ENCODE data around the gene CLIP2.
"Not testable (repeated sequence)": the region's sequence is repeated elsewhere in the genome, so short reads cannot be mapped to it uniquely, and the experiment has no call there.

CLIP2 gene

DNA sequence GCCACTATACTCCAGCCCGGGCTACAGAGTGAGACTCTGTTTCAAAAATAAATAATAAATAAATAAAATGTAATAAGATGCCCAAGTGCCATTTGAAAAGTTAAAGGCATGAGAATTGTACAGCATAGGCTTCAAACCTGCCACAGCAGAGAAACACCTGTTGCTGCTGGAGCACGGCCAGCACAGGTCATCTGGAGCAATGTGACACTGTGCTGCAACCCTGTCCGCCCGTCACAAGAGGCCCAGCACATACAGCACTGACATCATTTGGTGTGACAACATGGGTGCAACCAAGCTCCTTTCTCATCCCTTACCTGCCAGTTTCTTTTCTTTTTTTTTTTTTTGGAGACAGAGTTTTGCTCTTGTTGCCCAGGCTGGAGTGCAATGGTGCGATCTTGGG lies 36.3 kb upstream of the CLIP2 start:
- DNase-seq (ENCODE audit: extremely low spot score): no peak
- TF ChIP-seq HDGF (IDR thresholded peaks at IDR 0.05; ENCODE audit: borderline replicate concordance) (no peak), SP1 (IDR thresholded peaks at IDR 0.05) (no peak), ARNT (IDR thresholded peaks at IDR 0.05) (no peak), ELF4 (IDR thresholded peaks at IDR 0.05) (no peak), FOXM1 (IDR thresholded peaks at IDR 0.05; ENCODE audit: borderline replicate concordance) (no peak), FOXA1 (IDR thresholded peaks at IDR 0.05) (no peak), SUZ12 (IDR thresholded peaks at IDR 0.05) (no peak), BHLHE40 (IDR thresholded peaks at IDR 0.05; ENCODE audit: borderline replicate concordance) (no peak), CTBP1 (IDR thresholded peaks at IDR 0.05; ENCODE audit: borderline replicate concordance) (no peak), ZNF384 (IDR thresholded peaks at IDR 0.05) (no peak), LEF1 (IDR thresholded peaks at IDR 0.05; ENCODE audit: borderline replicate concordance) (no peak), FOXK2 (IDR thresholded peaks at IDR 0.05) (no peak), NFRKB (IDR thresholded peaks at IDR 0.05) (no peak), L3MBTL2 (conservative IDR thresholded peaks at IDR 0.05) (no peak), TARDBP (IDR thresholded peaks at IDR 0.05) (no peak)
- TF ChIP-seq, protein P1, sequence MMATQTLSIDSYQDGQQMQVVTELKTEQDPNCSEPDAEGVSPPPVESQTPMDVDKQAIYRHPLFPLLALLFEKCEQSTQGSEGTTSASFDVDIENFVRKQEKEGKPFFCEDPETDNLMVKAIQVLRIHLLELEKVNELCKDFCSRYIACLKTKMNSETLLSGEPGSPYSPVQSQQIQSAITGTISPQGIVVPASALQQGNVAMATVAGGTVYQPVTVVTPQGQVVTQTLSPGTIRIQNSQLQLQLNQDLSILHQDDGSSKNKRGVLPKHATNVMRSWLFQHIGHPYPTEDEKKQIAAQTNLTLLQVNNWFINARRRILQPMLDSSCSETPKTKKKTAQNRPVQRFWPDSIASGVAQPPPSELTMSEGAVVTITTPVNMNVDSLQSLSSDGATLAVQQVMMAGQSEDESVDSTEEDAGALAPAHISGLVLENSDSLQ (IDR thresholded peaks at IDR 0.05): no peak
- POLR2A ChIA-PET: no interaction called here
- CTCF ChIA-PET: interaction anchor here (1.3 kb wide), 1 partner anchor 11 kb away, joined by 3 read pairs; no protein-coding TSS in a partner anchor

- POLR2A ChIA-PET: no interaction called here
- DNase-seq (ENCODE audit: extremely low spot score): no peak
- TF ChIP-seq FOXA1 (IDR thresholded peaks at IDR 0.05) (no peak), BHLHE40 (IDR thresholded peaks at IDR 0.05; ENCODE audit: borderline replicate concordance) (no peak), L3MBTL2 (conservative IDR thresholded peaks at IDR 0.05) (no peak), TARDBP (IDR thresholded peaks at IDR 0.05) (no peak), FOXM1 (IDR thresholded peaks at IDR 0.05; ENCODE audit: borderline replicate concordance) (no peak), FOXK2 (IDR thresholded peaks at IDR 0.05) (no peak)
- TF ChIP-seq, protein P1 (IDR thresholded peaks at IDR 0.05): no peak
- CTCF ChIA-PET: interaction anchor here (0.6 to 1.3 kb wide), 3 partner anchors 11 to 47 kb away, joined by 3 to 4 read pairs (median 3); no protein-coding TSS in a partner anchor
These were observed 35.9 kb upstream of the CLIP2 start for GRCh38 chr7:74253331-74253730.

DNA sequence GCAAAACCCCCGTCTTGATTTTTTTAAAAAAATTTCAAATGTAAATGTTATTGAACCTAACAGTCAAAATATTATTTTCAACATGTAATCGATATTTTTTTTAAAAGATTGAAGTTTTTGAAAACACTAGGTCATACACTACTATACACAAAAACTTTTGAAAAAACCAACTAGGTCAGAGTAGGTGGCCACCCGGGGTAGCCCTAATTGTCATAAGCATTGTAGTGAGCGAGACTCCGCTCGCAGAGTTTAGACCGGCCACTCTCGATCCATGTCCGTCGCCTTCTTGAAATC lies 35.4 kb upstream of the CLIP2 start:
- TF ChIP-seq, protein P1 (IDR thresholded peaks at IDR 0.05): no peak
- no peak for TF ChIP-seq ELF4 (IDR thresholded peaks at IDR 0.05)
- no peak for TF ChIP-seq NFRKB (IDR thresholded peaks at IDR 0.05)
- no peak for TF ChIP-seq CTBP1 (IDR thresholded peaks at IDR 0.05; ENCODE audit: borderline replicate concordance)
- ChIA-PET POLR2A (no interaction called here), CTCF (interaction anchor here (0.6 kb wide), 2 partner anchors 30 to 48 kb away, joined by 3 to 4 read pairs; no protein-coding TSS in a partner anchor)
- no peak for DNase-seq (ENCODE audit: extremely low spot score)

- peak; percentile 99 for DNase-seq (ENCODE audit: extremely low spot score)
- peak; percentile 32; the same call in 1 of the 2 replicates for TF ChIP-seq ELF4 (IDR thresholded peaks at IDR 0.05)
- peak; percentile 82 for TF ChIP-seq L3MBTL2 (conservative IDR thresholded peaks at IDR 0.05)
- TF ChIP-seq FOXK2 (IDR thresholded peaks at IDR 0.05): no peak
- TF ChIP-seq, protein P1 (IDR thresholded peaks at IDR 0.05): peak; percentile 85
- TF ChIP-seq CTBP1 (IDR thresholded peaks at IDR 0.05; ENCODE audit: borderline replicate concordance): no peak; the same call in 1 of the 2 replicates
- CTCF ChIA-PET: interaction anchor here (0.6 kb wide), 2 partner anchors 31 to 48 kb away, joined by 3 to 4 read pairs; no protein-coding TSS in a partner anchor
- POLR2A ChIA-PET: interaction anchor here (0.6 kb wide), 1 partner anchor 33 kb away, joined by 4 read pairs; no protein-coding TSS in a partner anchor
These were observed 34.9 kb upstream of the CLIP2 start, which contains the start of gene RFC2 for GRCh38 chr7:74254129-74254857. TSS of gene RFC2 (minus strand) at chr7:74254399. CDS start at chr7:74254383, 16 bp downstream.

GRCh38 chr7:74254858-74255379 lies 34.3 kb upstream of the CLIP2 start:
- no peak for TF ChIP-seq TARDBP (IDR thresholded peaks at IDR 0.05)
- TF ChIP-seq FOXK2 (IDR thresholded peaks at IDR 0.05): no peak
- no peak for TF ChIP-seq L3MBTL2 (conservative IDR thresholded peaks at IDR 0.05)
- TF ChIP-seq FOXA1 (IDR thresholded peaks at IDR 0.05): no peak
- no peak for TF ChIP-seq ZNF384 (IDR thresholded peaks at IDR 0.05)
- TF ChIP-seq ELF4 (IDR thresholded peaks at IDR 0.05): no peak
- TF ChIP-seq CTBP1 (IDR thresholded peaks at IDR 0.05; ENCODE audit: borderline replicate concordance): no peak
- TF ChIP-seq SUZ12 (IDR thresholded peaks at IDR 0.05): no peak
- no peak for TF ChIP-seq HDGF (IDR thresholded peaks at IDR 0.05; ENCODE audit: borderline replicate concordance)
- TF ChIP-seq BHLHE40 (IDR thresholded peaks at IDR 0.05; ENCODE audit: borderline replicate concordance): no peak
- TF ChIP-seq, protein P1 (IDR thresholded peaks at IDR 0.05): no peak
- TF ChIP-seq FOXM1 (IDR thresholded peaks at IDR 0.05; ENCODE audit: borderline replicate concordance): no peak
- TF ChIP-seq NFRKB (IDR thresholded peaks at IDR 0.05): no peak
- no peak for TF ChIP-seq LEF1 (IDR thresholded peaks at IDR 0.05; ENCODE audit: borderline replicate concordance)
- TF ChIP-seq SP1 (IDR thresholded peaks at IDR 0.05): no peak
- no peak for TF ChIP-seq ARNT (IDR thresholded peaks at IDR 0.05)
- no peak for DNase-seq (ENCODE audit: extremely low spot score)
- ChIA-PET CTCF (interaction anchor here (0.6 kb wide), 1 partner anchor 120 kb away, joined by 3 read pairs; no protein-coding TSS in a partner anchor), POLR2A (interaction anchor here (0.6 kb wide), 1 partner anchor 32 kb away, joined by 4 read pairs; no protein-coding TSS in a partner anchor)

DNA sequence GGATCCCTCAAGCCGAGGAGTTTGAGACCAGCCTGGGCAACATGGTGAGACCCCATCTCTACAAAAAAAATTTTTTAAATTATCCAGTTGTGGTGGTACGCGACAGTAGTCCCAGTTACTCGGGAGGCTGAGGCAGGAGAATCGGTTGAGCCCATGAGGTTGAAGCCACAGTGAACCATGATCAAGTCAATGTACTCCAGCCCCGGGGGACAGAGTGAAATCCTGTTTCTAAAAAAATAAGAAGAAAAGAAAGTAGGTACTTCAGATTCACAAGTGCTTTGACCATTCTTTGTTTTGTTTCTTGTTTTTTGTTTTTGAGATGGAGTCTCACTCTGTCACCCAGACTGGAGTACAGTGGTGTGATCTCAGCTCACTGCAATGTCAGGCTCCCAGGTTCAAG lies 33.7 kb upstream of the CLIP2 start:
- CTCF ChIA-PET: interaction anchor here (0.6 kb wide), 1 partner anchor 120 kb away, joined by 3 read pairs; no protein-coding TSS in a partner anchor
- DNase-seq (ENCODE audit: extremely low spot score); POLR2A ChIA-PET: not testable (repeated sequence)

Measured in HEK293T (cell line).